Hippocampal formation (tissue), 2 donors: ENCODE measurements around the gene PPIG.
"Not testable (repeated sequence)": the region's sequence is repeated elsewhere in the genome, so short reads cannot be mapped to it uniquely, and the experiment has no call there.

Experiments
- DNase-seq, 2 donors: peaks; one replicate each; lab custom pipeline; 2025; lab: John Stamatoyannopoulos, UW

The PPIG gene

DNA sequence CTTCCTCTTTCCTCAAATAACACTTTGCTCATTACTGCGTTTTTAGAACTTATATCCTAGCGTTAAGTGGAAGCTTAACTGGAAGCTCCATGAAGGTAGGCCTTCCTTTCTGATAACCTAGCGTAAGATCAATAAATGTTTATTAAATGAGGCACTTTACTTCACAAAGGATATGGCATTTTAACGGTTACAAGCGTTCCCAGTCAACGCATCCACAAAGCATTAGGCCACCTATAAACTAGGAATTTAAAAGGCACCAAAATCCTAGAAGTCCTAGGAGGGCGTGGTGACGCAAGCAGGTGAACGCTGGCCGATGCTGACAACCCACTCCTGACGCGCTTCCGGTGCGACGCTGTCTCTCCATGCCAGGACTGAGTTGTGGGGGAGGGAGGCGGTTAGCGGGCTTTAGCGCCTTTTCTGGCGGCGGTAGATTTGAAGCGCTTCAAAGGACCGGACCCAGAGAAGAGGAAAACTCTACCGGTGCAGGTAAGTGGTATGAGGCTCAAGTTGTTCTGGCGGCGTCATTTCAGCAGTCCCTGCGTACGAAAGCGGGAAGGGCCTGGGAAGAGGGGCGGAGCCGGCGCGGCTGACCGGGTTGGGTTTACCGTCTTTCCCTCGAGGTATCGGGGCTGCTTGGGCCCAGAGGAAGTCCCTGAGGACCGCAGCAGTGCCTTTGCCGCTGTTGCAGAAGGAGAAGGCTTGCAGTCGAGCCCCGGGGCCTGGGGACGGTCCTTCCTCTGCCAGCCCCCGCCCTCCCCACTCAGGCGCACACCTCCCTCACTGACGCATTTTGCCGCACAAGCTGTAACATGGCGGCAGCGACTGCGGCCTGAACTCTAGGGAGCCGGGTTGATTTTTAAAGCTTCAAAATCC lies at the start of gene PPIG:
Gene PPIG (plus strand): TSS at position 347 of the 873 bp plus-strand sequence. CDS start 19,691 bp downstream, outside the sequence.
- peak; percentile 81 to 83 for DNase-seq

DNA sequence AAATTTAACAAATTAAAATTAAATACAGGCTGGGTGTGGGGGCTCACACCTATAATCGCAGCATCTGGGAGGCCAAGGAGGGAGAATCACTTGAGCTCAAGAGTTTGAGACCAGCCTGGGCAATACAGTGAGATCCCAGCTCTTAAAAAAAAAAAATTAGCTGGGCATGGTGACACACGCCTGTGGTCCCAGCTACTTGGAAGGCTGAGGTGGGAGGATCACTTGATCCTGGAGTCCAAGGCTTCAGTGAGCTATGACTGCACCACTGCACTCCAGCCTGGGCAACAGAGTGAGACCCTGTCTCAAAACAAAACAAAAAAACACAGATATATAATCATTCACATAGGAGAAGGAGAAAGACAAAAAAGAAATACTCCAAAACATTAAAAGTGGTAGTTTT lies 44.7 kb upstream of the PPIG start:
- DNase-seq: not testable (repeated sequence)

GRCh38 chr2:169540146-169540545 lies 44.0 kb upstream of the PPIG start:
- DNase-seq: no peak

- no peak for DNase-seq
Measured at GRCh38 chr2:169542433-169542832, 41.7 kb upstream of the PPIG start.

- no peak for DNase-seq
Measured at GRCh38 chr2:169546756-169547155, 37.4 kb upstream of the PPIG start.

GRCh38 chr2:169561364-169561763 lies 22.8 kb upstream of the PPIG start:
- no peak for DNase-seq

GRCh38 chr2:169562084-169562483 lies 22.1 kb upstream of the PPIG start:
- not testable (repeated sequence) for DNase-seq

- no peak for DNase-seq
Measured at GRCh38 chr2:169562519-169562918, 21.6 kb upstream of the PPIG start.

DNA sequence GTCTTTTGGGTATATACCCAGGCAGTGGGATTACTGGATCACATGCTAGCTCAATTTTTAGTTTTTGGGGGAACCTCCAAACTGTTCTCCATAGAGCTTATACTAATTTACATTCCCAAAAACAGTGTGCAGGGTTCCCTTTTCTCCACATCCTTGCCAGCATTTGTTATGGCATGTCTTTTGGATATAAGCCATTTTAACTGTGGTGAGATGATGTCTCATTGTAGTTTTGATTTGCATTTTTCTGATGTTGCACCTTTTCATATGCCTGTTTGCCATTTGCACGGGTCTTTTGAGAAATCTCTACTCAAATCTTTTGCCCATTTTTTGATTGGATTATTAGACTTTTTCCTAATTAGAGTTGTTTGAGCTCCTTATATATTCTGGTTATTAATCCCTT lies 18.5 kb upstream of the PPIG start:
- DNase-seq: no peak

- DNase-seq: no peak
Measured at GRCh38 chr2:169569948-169570347, 14.2 kb upstream of the PPIG start.

DNA sequence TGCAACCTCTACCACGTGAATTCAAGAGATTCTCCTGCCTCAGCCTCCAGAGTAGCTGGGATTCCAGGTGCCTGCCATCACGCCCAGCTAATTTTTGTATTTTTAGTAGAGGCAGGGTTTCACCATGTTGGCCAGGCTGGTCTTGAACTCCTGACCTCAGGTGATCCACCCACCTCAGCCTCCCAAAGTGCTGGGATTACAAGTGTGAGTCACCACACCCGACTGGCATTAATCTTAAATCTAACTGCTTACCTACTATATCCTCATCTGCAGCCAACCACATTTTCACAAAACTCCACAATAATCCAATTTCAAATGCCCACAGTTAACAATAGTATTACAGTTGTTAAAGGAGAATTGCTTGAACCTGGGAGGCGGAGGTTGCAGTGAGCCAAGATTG lies 13.4 kb upstream of the PPIG start:
- not testable (repeated sequence) for DNase-seq

DNA sequence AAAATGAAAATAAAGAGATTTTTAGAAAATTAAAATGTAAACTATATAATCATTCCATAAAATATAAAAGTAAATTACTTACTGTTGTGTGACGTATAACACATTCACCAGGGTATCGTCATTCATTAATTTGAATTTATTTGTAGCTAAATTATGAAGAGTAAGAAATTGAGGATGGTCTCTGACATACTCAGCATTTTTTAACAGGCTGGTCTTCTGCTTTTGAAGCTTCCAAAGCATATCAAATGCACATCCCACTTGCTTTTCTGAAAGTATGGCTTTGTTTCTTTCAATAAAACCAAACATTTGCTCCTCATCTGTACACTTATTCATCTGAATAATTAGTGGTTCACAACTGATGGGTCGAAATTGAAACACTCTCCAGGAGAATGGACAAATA lies 12.6 kb upstream of the PPIG start:
- DNase-seq: no peak

- DNase-seq: no peak
Measured at GRCh38 chr2:169572189-169572588, 12.0 kb upstream of the PPIG start.

GRCh38 chr2:169572821-169573159 lies 11.4 kb upstream of the PPIG start:
- no peak for DNase-seq

GRCh38 chr2:169573160-169573973 lies 10.8 kb upstream of the PPIG start, which contains the start of gene FASTKD1:
TSS of gene FASTKD1 (minus strand) at chr2:169573865. CDS start at chr2:169572029, 1,836 bp downstream.
- DNase-seq: peak; percentile 92 to 96

GRCh38 chr2:169573974-169574299 lies 10.2 kb upstream of the PPIG start:
- no peak for DNase-seq

- DNase-seq: not testable (repeated sequence)
Measured at GRCh38 chr2:169574539-169574938, 9.6 kb upstream of the PPIG start.

DNA sequence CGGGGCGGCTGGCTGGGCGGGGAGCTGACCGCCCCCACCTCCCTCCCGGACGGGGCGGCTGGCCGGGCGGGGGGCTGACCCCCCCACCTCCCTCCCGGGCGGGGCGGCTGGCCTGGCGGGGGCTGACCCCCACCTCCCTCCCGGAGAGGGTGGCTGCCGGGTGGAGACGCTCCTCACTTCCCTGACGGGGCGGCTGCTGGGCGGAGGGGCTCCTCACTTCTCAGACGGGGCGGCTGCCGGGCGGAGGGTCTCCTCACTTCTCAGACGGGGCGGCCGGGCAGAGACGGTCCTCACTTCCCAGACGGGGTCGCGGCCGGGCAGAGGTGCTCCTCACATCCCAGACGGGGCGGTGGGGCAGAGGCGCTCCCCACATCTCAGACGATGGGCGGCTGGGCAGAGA lies 8.9 kb upstream of the PPIG start:
- DNase-seq: not testable (repeated sequence)

DNA sequence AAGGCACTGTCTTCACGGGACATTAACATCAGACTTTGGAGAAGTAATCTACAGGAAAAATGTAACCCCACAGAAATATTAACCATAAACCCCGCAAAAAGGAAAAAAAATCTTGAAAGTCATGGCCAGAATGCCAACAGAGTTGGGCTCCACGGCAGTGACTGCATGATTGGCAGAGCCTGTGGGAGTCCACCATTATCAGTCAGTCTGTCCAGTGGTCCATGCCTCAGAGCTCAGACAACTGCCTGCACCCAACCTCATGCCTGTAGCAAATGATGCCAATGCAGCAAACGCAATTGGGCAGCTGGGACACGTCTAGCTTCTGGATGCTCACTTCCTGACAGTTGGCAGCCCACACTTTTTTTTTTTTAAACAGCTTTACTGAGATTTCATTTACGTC lies 5.1 kb upstream of the PPIG start:
- DNase-seq: no peak

DNA sequence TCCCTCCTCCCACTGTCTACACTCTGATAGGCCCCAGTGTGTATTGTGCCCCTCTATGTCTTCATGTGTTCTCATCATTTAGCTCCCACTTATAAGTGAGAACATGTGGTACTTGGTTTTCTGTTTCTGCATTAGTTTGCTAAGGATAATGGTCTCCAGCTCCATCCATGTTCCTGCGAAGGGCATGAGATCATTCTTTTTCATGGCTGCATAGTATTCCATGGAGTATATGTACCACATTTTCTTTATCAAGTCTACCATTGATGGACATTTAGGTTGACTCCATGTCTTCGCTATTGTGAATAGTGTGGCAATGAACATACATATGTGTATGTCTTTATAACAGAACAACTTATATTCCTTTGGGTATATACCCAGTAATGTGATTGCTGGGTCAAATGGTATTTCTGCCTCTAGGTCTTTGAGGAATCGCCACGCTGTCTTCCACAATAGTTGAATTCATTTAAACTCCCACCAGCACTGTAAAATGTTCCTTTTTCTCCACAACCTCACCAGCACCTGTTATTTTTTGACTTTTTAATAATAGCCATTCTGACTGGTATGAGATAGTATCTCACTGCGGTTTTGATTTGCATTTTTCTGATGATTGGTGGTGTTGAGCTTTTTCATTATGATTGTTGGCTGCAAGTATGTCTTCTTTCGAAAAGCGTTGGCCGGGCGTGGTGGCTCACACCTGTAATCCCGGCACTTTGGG lies 1.4 kb upstream of the PPIG start:
- DNase-seq: not testable (repeated sequence)

DNA sequence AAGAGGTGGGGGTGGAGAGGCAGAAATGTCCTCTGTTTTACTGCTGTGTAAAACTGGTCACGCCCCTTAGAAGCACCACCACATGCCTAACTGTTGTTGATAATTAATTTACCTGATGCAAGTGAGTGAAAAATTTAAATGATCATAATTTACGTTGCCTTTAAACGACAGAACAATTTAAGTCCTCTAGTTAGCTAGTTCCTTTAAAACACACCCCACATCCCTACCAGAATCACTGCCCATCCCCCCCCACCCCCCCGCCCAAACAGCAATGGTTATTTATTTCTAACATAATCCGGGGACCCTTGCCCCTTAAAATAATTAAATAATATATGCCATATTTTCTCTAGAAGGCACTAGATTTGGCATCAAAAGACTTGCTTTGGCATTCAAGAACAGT lies 633 bp upstream of the PPIG start:
- DNase-seq: no peak

- no peak for DNase-seq
Measured at GRCh38 chr2:169585673-169586072, 1.5 kb downstream of the PPIG start.
